Measurements from ENCODE around the gene RABL2A.

DNA sequence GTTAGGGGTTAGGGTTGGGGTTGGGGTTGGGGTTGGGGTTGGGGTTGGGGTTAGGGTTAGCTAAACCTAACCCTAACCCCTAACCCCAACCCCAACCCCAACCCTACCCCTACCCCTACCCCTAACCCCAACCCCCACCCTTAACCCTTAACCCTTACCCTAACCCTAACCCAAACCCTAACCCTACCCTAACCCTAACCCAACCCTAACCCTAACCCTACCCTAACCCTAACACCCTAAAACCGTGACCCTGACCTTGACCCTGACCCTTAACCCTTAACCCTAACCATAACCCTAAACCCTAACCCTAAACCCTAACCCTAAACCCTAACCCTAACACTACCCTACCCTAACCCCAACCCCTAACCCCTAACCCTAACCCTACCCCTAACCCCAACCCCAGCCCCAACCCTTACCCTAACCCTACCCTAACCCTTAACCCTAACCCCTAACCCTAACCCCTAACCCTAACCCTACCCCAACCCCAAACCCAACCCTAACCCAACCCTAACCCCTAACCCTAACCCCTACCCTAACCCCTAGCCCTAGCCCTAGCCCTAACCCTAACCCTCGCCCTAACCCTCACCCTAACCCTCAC lies 24.1 kb upstream of the RABL2A start:
- TF ChIP-seq, protein P1, sequence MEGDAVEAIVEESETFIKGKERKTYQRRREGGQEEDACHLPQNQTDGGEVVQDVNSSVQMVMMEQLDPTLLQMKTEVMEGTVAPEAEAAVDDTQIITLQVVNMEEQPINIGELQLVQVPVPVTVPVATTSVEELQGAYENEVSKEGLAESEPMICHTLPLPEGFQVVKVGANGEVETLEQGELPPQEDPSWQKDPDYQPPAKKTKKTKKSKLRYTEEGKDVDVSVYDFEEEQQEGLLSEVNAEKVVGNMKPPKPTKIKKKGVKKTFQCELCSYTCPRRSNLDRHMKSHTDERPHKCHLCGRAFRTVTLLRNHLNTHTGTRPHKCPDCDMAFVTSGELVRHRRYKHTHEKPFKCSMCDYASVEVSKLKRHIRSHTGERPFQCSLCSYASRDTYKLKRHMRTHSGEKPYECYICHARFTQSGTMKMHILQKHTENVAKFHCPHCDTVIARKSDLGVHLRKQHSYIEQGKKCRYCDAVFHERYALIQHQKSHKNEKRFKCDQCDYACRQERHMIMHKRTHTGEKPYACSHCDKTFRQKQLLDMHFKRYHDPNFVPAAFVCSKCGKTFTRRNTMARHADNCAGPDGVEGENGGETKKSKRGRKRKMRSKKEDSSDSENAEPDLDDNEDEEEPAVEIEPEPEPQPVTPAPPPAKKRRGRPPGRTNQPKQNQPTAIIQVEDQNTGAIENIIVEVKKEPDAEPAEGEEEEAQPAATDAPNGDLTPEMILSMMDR (IDR thresholded peaks at IDR 0.05) = no peak
- TF ChIP-seq POLR2A (IDR thresholded peaks at IDR 0.05) = no peak

Measured in vagina (tissue), 2 donors.